ENCODE results near the gene ACADSB.

ACADSB gene

DNA sequence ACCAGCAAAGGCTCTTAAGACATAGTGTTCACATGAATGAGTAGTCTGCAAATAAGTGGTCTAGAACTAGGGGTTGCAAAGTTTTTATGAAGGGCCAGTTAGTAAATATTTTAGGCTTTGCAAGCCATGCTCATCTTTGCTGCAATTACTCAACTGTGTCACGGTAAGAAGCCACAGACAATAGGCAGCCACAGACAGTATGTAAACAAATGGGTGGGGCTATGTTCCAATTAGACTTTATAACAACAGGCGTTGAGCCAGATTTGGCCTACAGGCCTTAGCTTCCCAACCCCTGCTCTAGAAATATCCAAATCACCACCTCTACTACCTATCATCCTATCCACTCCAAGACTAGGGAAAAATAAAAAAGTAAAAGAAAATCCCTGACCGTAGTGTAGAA lies 9.5 kb upstream of the ACADSB start:
- Histone ChIP-seq H3K27me3 (ENCODE audit: control insufficient read depth, insufficient read depth, low read length) (no peaks in the 10 kb centered on the region), H3K9ac (no peak overlapping the region), H3K36me3 (ENCODE audit: control insufficient read depth, insufficient read depth, low read length) (no peaks in the 10 kb centered on the region), H3K79me2 (peaks cover 18% of the 10 kb centered on the region), H3K9me3 (ENCODE audit: control insufficient read depth, low read length) (no peaks in the 10 kb centered on the region), H3K4me3 (ENCODE audit: low read depth, low read length) (no peak overlapping the region), H2AFZ (no peak overlapping the region), H3K4me2 (ENCODE audit: low read length) (no peak overlapping the region), H3K4me1 (peaks cover 4% of the 10 kb centered on the region), H3K27ac (no peak overlapping the region)
- TF ChIP-seq, protein P1, sequence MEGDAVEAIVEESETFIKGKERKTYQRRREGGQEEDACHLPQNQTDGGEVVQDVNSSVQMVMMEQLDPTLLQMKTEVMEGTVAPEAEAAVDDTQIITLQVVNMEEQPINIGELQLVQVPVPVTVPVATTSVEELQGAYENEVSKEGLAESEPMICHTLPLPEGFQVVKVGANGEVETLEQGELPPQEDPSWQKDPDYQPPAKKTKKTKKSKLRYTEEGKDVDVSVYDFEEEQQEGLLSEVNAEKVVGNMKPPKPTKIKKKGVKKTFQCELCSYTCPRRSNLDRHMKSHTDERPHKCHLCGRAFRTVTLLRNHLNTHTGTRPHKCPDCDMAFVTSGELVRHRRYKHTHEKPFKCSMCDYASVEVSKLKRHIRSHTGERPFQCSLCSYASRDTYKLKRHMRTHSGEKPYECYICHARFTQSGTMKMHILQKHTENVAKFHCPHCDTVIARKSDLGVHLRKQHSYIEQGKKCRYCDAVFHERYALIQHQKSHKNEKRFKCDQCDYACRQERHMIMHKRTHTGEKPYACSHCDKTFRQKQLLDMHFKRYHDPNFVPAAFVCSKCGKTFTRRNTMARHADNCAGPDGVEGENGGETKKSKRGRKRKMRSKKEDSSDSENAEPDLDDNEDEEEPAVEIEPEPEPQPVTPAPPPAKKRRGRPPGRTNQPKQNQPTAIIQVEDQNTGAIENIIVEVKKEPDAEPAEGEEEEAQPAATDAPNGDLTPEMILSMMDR (IDR thresholded peaks at IDR 0.05) = no peak

DNA sequence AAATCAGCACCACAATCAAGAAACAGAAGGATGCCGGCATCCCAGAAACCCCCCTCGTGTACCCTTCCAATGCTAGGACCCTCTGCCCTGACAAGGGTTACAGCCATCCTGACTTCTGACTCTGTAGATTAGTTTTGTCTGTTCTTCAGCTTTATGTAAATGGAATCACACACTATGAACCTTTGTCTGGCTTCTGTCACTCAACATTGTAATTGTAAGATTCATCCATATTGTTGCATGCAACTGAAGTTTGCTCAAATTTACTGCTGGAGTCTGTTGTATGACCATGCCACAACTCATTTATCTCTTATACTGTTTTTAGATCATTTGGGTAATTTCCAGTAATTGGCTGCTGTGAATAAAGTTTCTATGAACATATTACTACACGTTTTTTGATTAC lies 8.7 kb upstream of the ACADSB start:
- Histone ChIP-seq H3K79me2 (peaks cover 18% of the 10 kb centered on the region), H2AFZ (no peak overlapping the region), H3K27ac (no peak overlapping the region), H3K27me3 (ENCODE audit: control insufficient read depth, insufficient read depth, low read length) (no peaks in the 10 kb centered on the region), H3K36me3 (ENCODE audit: control insufficient read depth, insufficient read depth, low read length) (no peaks in the 10 kb centered on the region), H3K9me3 (ENCODE audit: control insufficient read depth, low read length) (no peaks in the 10 kb centered on the region), H3K4me3 (ENCODE audit: low read depth, low read length) (no peak overlapping the region), H3K4me1 (peaks cover 4% of the 10 kb centered on the region), H3K4me2 (ENCODE audit: low read length) (no peak overlapping the region), H3K9ac (no peak overlapping the region)
- TF ChIP-seq, protein P1 (IDR thresholded peaks at IDR 0.05) = no peak

DNA sequence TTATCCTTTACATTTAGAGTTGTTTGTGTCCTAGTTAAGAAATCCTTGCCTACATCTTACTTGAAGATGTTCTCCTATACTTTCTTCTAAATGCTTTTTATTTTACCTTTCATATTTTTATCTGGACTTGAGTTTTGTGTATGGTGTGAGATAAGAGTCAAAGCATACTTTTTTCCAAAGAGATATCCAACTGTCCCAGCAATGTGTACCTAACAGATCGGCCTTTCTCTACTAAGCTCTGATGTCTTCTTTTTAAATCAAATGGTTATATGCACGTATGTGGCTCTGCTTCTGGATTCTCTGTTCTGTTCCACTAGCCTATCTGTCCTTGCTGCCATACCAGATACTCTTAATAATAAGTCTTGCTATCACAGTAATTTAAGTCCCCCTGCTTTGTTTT lies 7.4 kb upstream of the ACADSB start:
- TF ChIP-seq, protein P1 (IDR thresholded peaks at IDR 0.05) = no peak
- no peak overlapping the region for H3K27ac ChIP-seq
- H3K27me3 ChIP-seq (ENCODE audit: control insufficient read depth, insufficient read depth, low read length) = no peaks in the 10 kb centered on the region
- H3K4me2 ChIP-seq (ENCODE audit: low read length) = no peak overlapping the region
- H3K9me3 ChIP-seq (ENCODE audit: control insufficient read depth, low read length) = no peaks in the 10 kb centered on the region
- peaks cover 4% of the 10 kb centered on the region for H3K4me1 ChIP-seq
- H3K36me3 ChIP-seq (ENCODE audit: control insufficient read depth, insufficient read depth, low read length) = no peaks in the 10 kb centered on the region
- H3K9ac ChIP-seq = no peak overlapping the region
- H2AFZ ChIP-seq = no peak overlapping the region
- peaks cover 27% of the 10 kb centered on the region for H3K79me2 ChIP-seq
- H3K4me3 ChIP-seq (ENCODE audit: low read depth, low read length) = no peak overlapping the region

DNA sequence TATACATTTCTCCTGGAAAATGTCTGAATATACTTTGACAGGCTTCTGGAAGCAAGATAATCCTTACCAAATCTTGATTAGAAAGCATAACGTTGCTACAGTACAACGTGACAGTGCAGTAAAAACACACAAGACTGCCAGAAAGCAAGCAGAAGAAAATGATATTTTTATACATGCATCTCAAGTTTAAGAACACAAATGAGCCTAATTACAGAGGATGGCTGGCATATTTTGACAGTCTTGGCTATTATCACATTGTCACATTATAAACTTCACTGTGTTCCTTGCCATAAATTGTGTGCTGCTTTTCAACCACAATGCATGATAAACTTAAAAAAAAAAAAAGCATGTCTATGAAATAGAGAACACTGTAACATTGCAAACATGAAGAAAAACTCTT lies 4.5 kb upstream of the ACADSB start:
- Histone ChIP-seq H3K4me2 (ENCODE audit: low read length) (no peak overlapping the region), H3K27ac (no peak overlapping the region), H2AFZ (no peak overlapping the region), H3K9me3 (ENCODE audit: control insufficient read depth, low read length) (no peaks in the 10 kb centered on the region), H3K4me1 (no peaks in the 10 kb centered on the region), H3K27me3 (ENCODE audit: control insufficient read depth, insufficient read depth, low read length) (no peaks in the 10 kb centered on the region), H3K36me3 (ENCODE audit: control insufficient read depth, insufficient read depth, low read length) (no peaks in the 10 kb centered on the region), H3K9ac (no peak overlapping the region), H3K4me3 (ENCODE audit: low read depth, low read length) (no peak overlapping the region), H3K79me2 (peaks cover 39% of the 10 kb centered on the region)
- TF ChIP-seq, protein P1 (IDR thresholded peaks at IDR 0.05) = no peak

DNA sequence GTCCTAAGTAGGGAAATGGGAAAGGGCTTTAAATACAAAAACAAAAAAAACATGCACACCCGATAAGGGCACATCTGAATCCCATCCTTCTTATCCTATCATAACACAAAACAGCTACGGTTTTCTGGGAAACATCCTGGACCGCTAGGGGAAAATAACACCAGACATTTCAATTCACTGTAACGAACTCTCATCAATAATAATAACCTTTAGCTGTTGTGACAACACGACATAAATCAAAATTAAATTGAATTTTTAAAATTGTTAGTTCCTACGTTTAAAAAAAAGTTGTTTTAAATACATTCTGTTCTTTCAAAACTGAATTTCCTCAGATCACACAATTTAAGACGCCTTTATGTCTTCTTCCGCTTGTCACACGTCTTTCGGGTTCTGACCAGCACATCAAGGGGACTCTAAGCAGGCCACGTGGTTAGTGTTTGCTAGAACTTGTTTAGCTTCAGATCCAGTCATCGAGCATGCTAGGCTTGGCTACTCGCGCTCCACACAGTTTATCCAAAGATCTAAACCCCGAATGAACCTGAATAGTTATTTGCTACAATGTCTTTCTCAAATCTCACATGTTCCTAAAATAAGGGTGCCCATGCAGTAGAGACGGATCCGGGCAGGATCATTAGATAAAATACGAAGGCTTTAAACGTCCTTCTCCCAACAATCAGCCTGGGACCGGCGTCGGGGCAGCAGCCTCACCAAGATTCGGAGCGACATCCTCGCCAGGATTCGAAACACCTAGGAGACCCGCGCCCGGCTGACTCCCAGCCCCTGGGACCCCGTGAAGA lies 1.1 kb upstream of the ACADSB start:
- peak overlapping the region; percentile 28 for H3K9ac ChIP-seq
- H3K4me2 ChIP-seq (ENCODE audit: low read length) = peak overlapping the region; percentile 68
- no peaks in the 10 kb centered on the region for H3K4me1 ChIP-seq
- H3K27me3 ChIP-seq (ENCODE audit: control insufficient read depth, insufficient read depth, low read length) = no peaks in the 10 kb centered on the region
- peak overlapping the region; percentile 68 for H3K27ac ChIP-seq
- TF ChIP-seq, protein P1 (IDR thresholded peaks at IDR 0.05) = no peak
- no peaks in the 10 kb centered on the region for H3K9me3 ChIP-seq (ENCODE audit: control insufficient read depth, low read length)
- peaks cover 44% of the 10 kb centered on the region for H3K79me2 ChIP-seq
- H3K36me3 ChIP-seq (ENCODE audit: control insufficient read depth, insufficient read depth, low read length) = no peaks in the 10 kb centered on the region
- H3K4me3 ChIP-seq (ENCODE audit: low read depth, low read length) = peak overlapping the region; percentile 84
- H2AFZ ChIP-seq = peak overlapping the region; percentile 83

Data from parathyroid adenoma (tissue), 2 donors.